Esophagus squamous epithelium (tissue), 4 donors: ENCODE data around the gene CSMD2.

Experiments used
- CTCF ChIP-seq, 6 experiments: fragments of 450-650 bp in 4 of 6; fragments of 200-600 bp in 2 of 6; sonication (generic) in 2 of 6; IDR thresholded peaks; one replicate each; pipeline ENCODE4 v1.5.1; 2016 to 2019; ENCODE audit warnings: antibody characterized with exemption in 6 of 6, mild to moderate bottlenecking in 4 of 6, moderate library complexity in 4 of 6
- POLR2A ChIP-seq, 4 donors: fragments of 450-650 bp; IDR thresholded peaks; one replicate each; pipeline ENCODE4 v1.6.1; 2017; ENCODE audit warnings: antibody characterized with exemption in 4 of 4, mild to moderate bottlenecking in 4 of 4, moderate library complexity in 3 of 4

- TF ChIP-seq CTCF (IDR thresholded peaks at IDR 0.05) (no peak), POLR2A (IDR thresholded peaks at IDR 0.05) (no peak)
Measured at GRCh38 chr1:33903210-33903589, 261.8 kb downstream of the CSMD2 start.
